ENCODE data around the gene HYCC1. TPM values are rescaled to one million over a fixed set of nuclear protein-coding genes. Genes with fewer than 3 reads are reported as not detected.

The HYCC1 gene
- 92.6 and 93.3 TPM in 2 replicates for total RNA-seq

DNA sequence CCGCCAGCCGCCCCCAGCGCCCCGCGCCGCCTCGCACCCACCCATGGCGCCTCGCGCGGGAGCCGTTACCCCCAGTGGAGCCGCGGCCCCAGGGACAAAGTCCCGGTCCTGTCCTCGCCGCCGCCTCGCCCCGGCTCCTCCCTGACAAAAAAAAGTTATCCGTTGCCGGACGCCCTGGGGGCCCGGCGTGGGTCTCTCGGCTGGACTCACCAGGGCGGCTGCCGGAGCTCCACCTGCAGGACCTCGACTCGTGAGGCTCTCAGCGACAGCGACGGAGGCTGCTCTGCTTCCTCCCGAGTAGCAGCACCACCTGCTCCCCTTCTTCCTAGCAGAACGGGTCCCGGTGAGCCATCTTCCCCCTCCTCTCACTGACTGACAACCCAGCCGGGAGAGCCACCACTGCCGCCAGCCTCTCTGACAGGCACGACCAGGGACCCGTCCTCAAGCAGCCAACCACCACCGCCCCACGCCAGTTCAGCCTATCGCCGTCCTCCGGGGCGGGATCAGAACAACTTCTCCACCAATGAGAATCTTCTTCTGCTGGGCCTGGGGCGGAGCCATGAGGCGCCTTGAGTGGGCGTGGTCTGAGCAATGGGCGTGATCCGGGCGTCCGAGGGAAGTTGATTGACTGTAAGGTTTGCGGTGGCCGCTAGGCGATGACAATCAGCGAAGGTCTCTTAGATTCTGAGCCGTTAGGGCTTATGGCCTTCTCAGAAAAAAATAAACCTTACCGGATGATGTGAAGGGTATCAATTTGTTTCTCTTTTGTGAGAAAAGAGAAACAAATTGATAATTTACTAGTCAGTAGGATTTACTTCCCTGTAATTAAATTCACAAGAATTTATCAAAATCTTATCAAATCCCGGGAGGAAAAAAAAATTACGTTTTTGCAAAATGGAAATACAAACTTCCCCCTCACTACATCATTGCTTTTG lies at the start of gene HYCC1:
Gene HYCC1, minus strand, starts transcription at position 416 of the 935 bp plus-strand sequence. CDS start 23,019 bp downstream, outside the sequence.

Other genes with a start within 250 kb of the HYCC1 start
- gene TOMM7, start 191.3 kb downstream of the HYCC1 start, total RNA-seq: 258 and 272 TPM in 2 replicates
- 29.6 and 31.1 TPM in 2 replicates for gene KLHL7, start 91.7 kb upstream of the HYCC1 start, total RNA-seq
- gene NUP42, start 167.9 kb upstream of the HYCC1 start, total RNA-seq: 20.2 and 26.9 TPM in 2 replicates
- 58.6 and 163 TPM in 2 replicates for gene GPNMB, start 232.6 kb upstream of the HYCC1 start, total RNA-seq

Measured in smooth muscle cell of bladder (primary cell).